ENCODE data around the gene C8A. TPM values are rescaled to one million over a fixed set of nuclear protein-coding genes. Genes with fewer than 3 reads are reported as not detected.

Gene C8A
- total RNA-seq, 3 donors from 2014 or later (not counting 1 experiment from before 2014, with no cell fraction given), result not detected

DNA sequence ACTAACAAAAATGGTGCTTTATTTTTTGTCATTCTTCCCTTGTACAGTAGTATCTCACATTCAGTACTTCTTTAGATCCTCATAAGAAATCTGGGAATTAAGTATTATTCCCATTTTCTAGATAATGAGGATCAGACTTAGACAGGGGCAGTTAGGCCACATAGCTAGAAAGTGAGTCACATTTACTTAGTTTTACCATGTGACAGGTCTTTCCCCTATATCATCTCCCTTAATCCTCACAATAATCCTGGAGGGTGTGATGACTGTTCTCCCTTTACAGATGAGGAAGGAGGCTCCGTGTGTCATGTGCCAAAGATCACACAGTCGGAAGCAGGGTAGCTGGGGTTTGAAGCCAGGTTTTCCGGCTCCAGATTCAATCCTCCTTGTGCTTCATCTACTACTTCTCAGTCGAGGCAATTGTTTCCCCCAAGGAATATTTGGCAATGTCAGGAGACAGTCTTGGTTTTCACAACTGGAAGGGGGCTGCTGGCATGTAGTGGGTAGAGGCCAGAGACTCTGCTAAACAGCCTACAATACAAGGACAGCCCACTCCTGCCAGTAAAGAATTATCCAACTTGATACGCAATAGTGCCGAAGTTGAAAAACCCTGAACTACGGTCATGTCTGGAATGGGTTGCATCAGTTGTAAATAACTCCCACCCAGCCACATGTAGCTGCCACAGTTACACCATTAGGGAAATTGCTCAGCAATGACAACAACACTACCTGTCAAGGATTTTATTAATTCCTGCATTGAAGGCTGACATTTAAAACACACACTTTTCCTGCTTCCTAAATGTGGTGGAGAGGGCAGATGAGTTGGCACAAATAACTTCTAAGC is 56.7 kb downstream of the C8A start:
- Histone ChIP-seq H3K4me3 (ENCODE audit: low read length) (no peak overlapping the region), H3K9me3 (ENCODE audit: control insufficient read depth, insufficient read depth, low read length) (no peaks in the 10 kb centered on the region), H3K4me1 (ENCODE audit: control insufficient read depth, insufficient read depth, low read length) (peaks cover 30% of the 10 kb centered on the region), H3K27ac (ENCODE audit: low read length) (no peak overlapping the region), H3K36me3 (ENCODE audit: control insufficient read depth, insufficient read depth, low read length) (no peaks in the 10 kb centered on the region), H3K27me3 (ENCODE audit: control insufficient read depth, insufficient read depth, low read length) (no peaks in the 10 kb centered on the region)
- Mint-ChIP-seq H3K36me3 (no peaks in the 10 kb centered on the region), H3K9me3 (no peaks in the 10 kb centered on the region), H3K4me1 (peaks cover 43 to 49% of the 10 kb centered on the region in 2 donors), H3K27ac (peak overlapping the region; percentile 80 to 88), H3K27me3 (ENCODE audit: low read depth in 2 of 2) (peaks cover 0 to 7% of the 10 kb centered on the region in 2 donors), H3K4me3 (no peak overlapping the region)
- TF ChIP-seq, protein P1, sequence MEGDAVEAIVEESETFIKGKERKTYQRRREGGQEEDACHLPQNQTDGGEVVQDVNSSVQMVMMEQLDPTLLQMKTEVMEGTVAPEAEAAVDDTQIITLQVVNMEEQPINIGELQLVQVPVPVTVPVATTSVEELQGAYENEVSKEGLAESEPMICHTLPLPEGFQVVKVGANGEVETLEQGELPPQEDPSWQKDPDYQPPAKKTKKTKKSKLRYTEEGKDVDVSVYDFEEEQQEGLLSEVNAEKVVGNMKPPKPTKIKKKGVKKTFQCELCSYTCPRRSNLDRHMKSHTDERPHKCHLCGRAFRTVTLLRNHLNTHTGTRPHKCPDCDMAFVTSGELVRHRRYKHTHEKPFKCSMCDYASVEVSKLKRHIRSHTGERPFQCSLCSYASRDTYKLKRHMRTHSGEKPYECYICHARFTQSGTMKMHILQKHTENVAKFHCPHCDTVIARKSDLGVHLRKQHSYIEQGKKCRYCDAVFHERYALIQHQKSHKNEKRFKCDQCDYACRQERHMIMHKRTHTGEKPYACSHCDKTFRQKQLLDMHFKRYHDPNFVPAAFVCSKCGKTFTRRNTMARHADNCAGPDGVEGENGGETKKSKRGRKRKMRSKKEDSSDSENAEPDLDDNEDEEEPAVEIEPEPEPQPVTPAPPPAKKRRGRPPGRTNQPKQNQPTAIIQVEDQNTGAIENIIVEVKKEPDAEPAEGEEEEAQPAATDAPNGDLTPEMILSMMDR (IDR thresholded peaks at IDR 0.05), result no peak
- DNase-seq (no peak), ATAC-seq (no peak)
- 97% methylated on average over 6 of the region's 7 CpGs for WGBS (ENCODE audit: insufficient coverage)
- intact Hi-C loops (cut with micrococcal nuclease), result no loop called here

DNA sequence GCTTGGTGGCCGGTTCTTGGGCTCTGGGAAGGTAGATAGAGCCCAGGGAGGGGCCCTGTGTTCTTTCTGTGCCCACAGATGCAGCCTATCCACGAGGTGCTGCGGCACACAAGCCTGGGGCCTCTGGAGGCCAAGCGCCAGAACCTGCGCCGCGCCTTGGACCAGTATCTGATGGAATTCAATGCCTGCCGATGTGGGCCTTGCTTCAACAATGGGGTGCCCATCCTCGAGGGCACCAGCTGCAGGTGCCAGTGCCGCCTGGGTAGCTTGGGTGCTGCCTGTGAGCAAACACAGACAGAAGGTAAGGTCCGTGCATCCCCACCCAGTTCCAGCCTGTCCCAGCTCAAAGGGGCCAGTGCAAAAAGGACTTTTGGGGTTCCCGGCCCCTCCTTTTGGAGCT is 57.7 kb downstream of the C8A start:
- WGBS (ENCODE audit: insufficient coverage), result 88% methylated on average over 12 of the region's 12 CpGs
- ATAC-seq, result no peak
- Mint-ChIP-seq H3K4me1 (peaks cover 40 to 47% of the 10 kb centered on the region in 2 donors), H3K27ac (no peak overlapping the region), H3K36me3 (no peaks in the 10 kb centered on the region), H3K4me3 (no peak overlapping the region), H3K9me3 (no peaks in the 10 kb centered on the region), H3K27me3 (ENCODE audit: low read depth in 2 of 2) (peaks cover 0 to 7% of the 10 kb centered on the region in 2 donors)
- peaks cover 30% of the 10 kb centered on the region for H3K4me1 ChIP-seq (ENCODE audit: control insufficient read depth, insufficient read depth, low read length)
- TF ChIP-seq, protein P1 (IDR thresholded peaks at IDR 0.05), result no peak
- no peak for DNase-seq
- H3K9me3 ChIP-seq (ENCODE audit: control insufficient read depth, insufficient read depth, low read length), result no peaks in the 10 kb centered on the region
- intact Hi-C loops (cut with micrococcal nuclease), result no loop called here
- H3K27me3 ChIP-seq (ENCODE audit: control insufficient read depth, insufficient read depth, low read length), result no peaks in the 10 kb centered on the region
- H3K4me3 ChIP-seq (ENCODE audit: low read length), result no peak overlapping the region
- no peak overlapping the region for H3K27ac ChIP-seq (ENCODE audit: low read length)
- no peaks in the 10 kb centered on the region for H3K36me3 ChIP-seq (ENCODE audit: control insufficient read depth, insufficient read depth, low read length)

DNA sequence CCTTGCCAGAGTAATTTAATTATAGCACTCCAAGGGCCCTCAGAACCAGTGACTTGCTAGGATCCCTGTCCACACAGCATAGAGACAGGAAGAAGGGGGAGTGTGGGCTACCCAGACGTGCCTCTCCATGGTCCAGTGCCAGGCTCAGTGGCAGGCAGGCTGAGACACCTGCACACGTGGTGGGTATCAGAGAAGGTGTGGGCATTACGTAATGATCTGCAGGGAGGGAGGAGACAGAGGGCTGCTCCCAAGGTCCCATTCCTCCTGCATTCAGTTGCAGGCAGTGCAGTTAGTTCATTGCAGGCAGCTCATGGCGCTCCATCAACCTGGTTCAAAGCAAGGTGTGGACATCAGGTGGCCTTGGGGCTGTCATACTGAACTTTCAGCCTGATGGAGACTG is 61.4 kb downstream of the C8A start:
- Histone ChIP-seq H3K4me3 (ENCODE audit: low read length) (no peak overlapping the region), H3K36me3 (ENCODE audit: control insufficient read depth, insufficient read depth, low read length) (no peaks in the 10 kb centered on the region), H3K9me3 (ENCODE audit: control insufficient read depth, insufficient read depth, low read length) (no peaks in the 10 kb centered on the region), H3K27ac (ENCODE audit: low read length) (no peak overlapping the region), H3K27me3 (ENCODE audit: control insufficient read depth, insufficient read depth, low read length) (no peaks in the 10 kb centered on the region), H3K4me1 (ENCODE audit: control insufficient read depth, insufficient read depth, low read length) (peaks cover 4% of the 10 kb centered on the region)
- TF ChIP-seq, protein P1 (IDR thresholded peaks at IDR 0.05), result no peak
- Mint-ChIP-seq H3K27me3 (ENCODE audit: low read depth in 2 of 2) (peaks cover 0 to 7% of the 10 kb centered on the region in 2 donors), H3K9me3 (no peaks in the 10 kb centered on the region), H3K4me1 (peaks cover 8 to 10% of the 10 kb centered on the region in 2 donors), H3K4me3 (no peak overlapping the region), H3K27ac (no peak overlapping the region), H3K36me3 (no peaks in the 10 kb centered on the region)
- no peak for DNase-seq
- WGBS (ENCODE audit: insufficient coverage), result 60% methylated on average over 4 of the region's 4 CpGs
- ATAC-seq, result no peak
- intact Hi-C loops (cut with micrococcal nuclease), result no loop called here
